ENCODE results near the gene SDC4.

Gene SDC4

GRCh38 chr20:45301824-45302271 lies 46.4 kb downstream of the SDC4 start:
- H3K36me3 ChIP-seq (ENCODE audit: control insufficient read depth, insufficient read depth, low read length) = no peaks in the 10 kb centered on the region
- no peak overlapping the region for H3K27ac ChIP-seq (ENCODE audit: insufficient read depth, low read length, poor library complexity, severe bottlenecking)
- DNase-seq = no peak
- H3K4me3 ChIP-seq (ENCODE audit: insufficient read depth, low read depth, low read length, poor library complexity, severe bottlenecking) = no peak overlapping the region
- H3K4me1 ChIP-seq (ENCODE audit: control insufficient read depth, insufficient read depth, low read length, poor library complexity, severe bottlenecking) = no peaks in the 10 kb centered on the region
- peaks cover 8% of the 10 kb centered on the region for H3K27me3 ChIP-seq (replicated peaks; ENCODE audit: control insufficient read depth, insufficient read depth, low read length, poor library complexity, severe bottlenecking)
- H3K9me3 ChIP-seq (ENCODE audit: control insufficient read depth, low read length) = no peaks in the 10 kb centered on the region

- Histone ChIP-seq H3K4me1 (ENCODE audit: control insufficient read depth, insufficient read depth, low read length, poor library complexity, severe bottlenecking) (no peaks in the 10 kb centered on the region), H3K27me3 (replicated peaks; ENCODE audit: control insufficient read depth, insufficient read depth, low read length, poor library complexity, severe bottlenecking) (no peaks in the 10 kb centered on the region), H3K9me3 (ENCODE audit: control insufficient read depth, low read length) (no peaks in the 10 kb centered on the region), H3K4me3 (ENCODE audit: insufficient read depth, low read depth, low read length, poor library complexity, severe bottlenecking) (no peak overlapping the region), H3K27ac (ENCODE audit: insufficient read depth, low read length, poor library complexity, severe bottlenecking) (no peak overlapping the region), H3K36me3 (ENCODE audit: control insufficient read depth, insufficient read depth, low read length) (no peaks in the 10 kb centered on the region)
- DNase-seq = no peak
Measured at GRCh38 chr20:45300961-45301360, 47.3 kb downstream of the SDC4 start.

- DNase-seq = no peak
- Histone ChIP-seq H3K4me3 (ENCODE audit: insufficient read depth, low read depth, low read length, poor library complexity, severe bottlenecking) (no peak overlapping the region), H3K27ac (ENCODE audit: insufficient read depth, low read length, poor library complexity, severe bottlenecking) (no peak overlapping the region), H3K27me3 (replicated peaks; ENCODE audit: control insufficient read depth, insufficient read depth, low read length, poor library complexity, severe bottlenecking) (no peaks in the 10 kb centered on the region), H3K9me3 (ENCODE audit: control insufficient read depth, low read length) (no peaks in the 10 kb centered on the region), H3K36me3 (ENCODE audit: control insufficient read depth, insufficient read depth, low read length) (no peaks in the 10 kb centered on the region), H3K4me1 (ENCODE audit: control insufficient read depth, insufficient read depth, low read length, poor library complexity, severe bottlenecking) (no peaks in the 10 kb centered on the region)
Measured at GRCh38 chr20:45299786-45300185, 48.4 kb downstream of the SDC4 start.

- DNase-seq = no peak
- Histone ChIP-seq H3K4me1 (ENCODE audit: control insufficient read depth, insufficient read depth, low read length, poor library complexity, severe bottlenecking) (peaks cover 8% of the 10 kb centered on the region), H3K27me3 (replicated peaks; ENCODE audit: control insufficient read depth, insufficient read depth, low read length, poor library complexity, severe bottlenecking) (peaks cover 7% of the 10 kb centered on the region), H3K36me3 (ENCODE audit: control insufficient read depth, insufficient read depth, low read length) (no peaks in the 10 kb centered on the region), H3K9me3 (ENCODE audit: control insufficient read depth, low read length) (no peaks in the 10 kb centered on the region), H3K27ac (ENCODE audit: insufficient read depth, low read length, poor library complexity, severe bottlenecking) (no peak overlapping the region), H3K4me3 (ENCODE audit: insufficient read depth, low read depth, low read length, poor library complexity, severe bottlenecking) (no peak overlapping the region)
Measured at GRCh38 chr20:45297786-45298497, 50.3 kb downstream of the SDC4 start.

- H3K4me3 ChIP-seq (ENCODE audit: insufficient read depth, low read depth, low read length, poor library complexity, severe bottlenecking) = no peak overlapping the region
- H3K36me3 ChIP-seq (ENCODE audit: control insufficient read depth, insufficient read depth, low read length) = no peaks in the 10 kb centered on the region
Measured at GRCh38 chr20:45294659-45295058, 53.6 kb downstream of the SDC4 start.

DNA sequence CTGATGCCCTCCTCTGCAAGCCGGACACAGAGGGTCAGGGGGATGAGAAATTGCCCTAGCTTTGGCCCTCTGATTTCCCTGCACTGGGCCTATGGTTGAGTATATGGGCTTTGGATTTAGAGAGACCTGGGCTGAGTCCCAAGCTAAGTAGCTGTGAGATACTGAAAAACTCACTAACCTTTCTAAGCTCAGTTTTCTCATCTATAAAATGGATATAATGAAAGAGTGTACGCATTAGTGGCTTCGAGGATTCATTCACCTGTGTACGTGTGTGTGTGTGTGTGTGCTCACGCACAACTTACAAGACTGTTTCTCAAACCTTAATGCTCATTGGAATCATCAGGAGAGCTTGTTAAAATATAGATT lies 54.2 kb downstream of the SDC4 start:
- peaks cover 8% of the 10 kb centered on the region for H3K4me1 ChIP-seq (ENCODE audit: control insufficient read depth, insufficient read depth, low read length, poor library complexity, severe bottlenecking)
- no peaks in the 10 kb centered on the region for H3K36me3 ChIP-seq (ENCODE audit: control insufficient read depth, insufficient read depth, low read length)
- H3K27me3 ChIP-seq (replicated peaks; ENCODE audit: control insufficient read depth, insufficient read depth, low read length, poor library complexity, severe bottlenecking) = peaks cover 13% of the 10 kb centered on the region
- DNase-seq = no peak
- no peak overlapping the region for H3K27ac ChIP-seq (ENCODE audit: insufficient read depth, low read length, poor library complexity, severe bottlenecking)
- peak overlapping the region; percentile 73 for H3K4me3 ChIP-seq (ENCODE audit: insufficient read depth, low read depth, low read length, poor library complexity, severe bottlenecking)
- H3K9me3 ChIP-seq (ENCODE audit: control insufficient read depth, low read length) = no peaks in the 10 kb centered on the region

More at GRCh38 chr20:45294659-45295058, 53.6 kb downstream of the SDC4 start:
- H3K4me1 ChIP-seq (ENCODE audit: control insufficient read depth, insufficient read depth, low read length, poor library complexity, severe bottlenecking) = peaks cover 8% of the 10 kb centered on the region
- no peak for DNase-seq
- H3K27ac ChIP-seq (ENCODE audit: insufficient read depth, low read length, poor library complexity, severe bottlenecking) = no peak overlapping the region
- H3K27me3 ChIP-seq (replicated peaks; ENCODE audit: control insufficient read depth, insufficient read depth, low read length, poor library complexity, severe bottlenecking) = peaks cover 13% of the 10 kb centered on the region
- no peaks in the 10 kb centered on the region for H3K9me3 ChIP-seq (ENCODE audit: control insufficient read depth, low read length)

- Histone ChIP-seq H3K27me3 (replicated peaks; ENCODE audit: control insufficient read depth, insufficient read depth, low read length, poor library complexity, severe bottlenecking) (peaks cover 13% of the 10 kb centered on the region), H3K4me1 (ENCODE audit: control insufficient read depth, insufficient read depth, low read length, poor library complexity, severe bottlenecking) (peaks cover 8% of the 10 kb centered on the region), H3K4me3 (ENCODE audit: insufficient read depth, low read depth, low read length, poor library complexity, severe bottlenecking) (peak overlapping the region; percentile 73), H3K27ac (ENCODE audit: insufficient read depth, low read length, poor library complexity, severe bottlenecking) (no peak overlapping the region), H3K36me3 (ENCODE audit: control insufficient read depth, insufficient read depth, low read length) (no peaks in the 10 kb centered on the region), H3K9me3 (ENCODE audit: control insufficient read depth, low read length) (no peaks in the 10 kb centered on the region)
- DNase-seq = peak; percentile 41 to 58 (median 50)
Measured at GRCh38 chr20:45293041-45294002, 54.9 kb downstream of the SDC4 start.

GRCh38 chr20:45292343-45292742 lies 55.9 kb downstream of the SDC4 start:
- Histone ChIP-seq H3K27me3 (replicated peaks; ENCODE audit: control insufficient read depth, insufficient read depth, low read length, poor library complexity, severe bottlenecking) (peaks cover 13% of the 10 kb centered on the region), H3K27ac (ENCODE audit: insufficient read depth, low read length, poor library complexity, severe bottlenecking) (no peak overlapping the region), H3K4me1 (ENCODE audit: control insufficient read depth, insufficient read depth, low read length, poor library complexity, severe bottlenecking) (peaks cover 8% of the 10 kb centered on the region), H3K4me3 (ENCODE audit: insufficient read depth, low read depth, low read length, poor library complexity, severe bottlenecking) (no peak overlapping the region), H3K36me3 (ENCODE audit: control insufficient read depth, insufficient read depth, low read length) (no peaks in the 10 kb centered on the region), H3K9me3 (ENCODE audit: control insufficient read depth, low read length) (no peaks in the 10 kb centered on the region)
- DNase-seq = no peak

GRCh38 chr20:45291526-45291925 lies 56.7 kb downstream of the SDC4 start:
- no peak for DNase-seq
- Histone ChIP-seq H3K4me1 (ENCODE audit: control insufficient read depth, insufficient read depth, low read length, poor library complexity, severe bottlenecking) (peaks cover 8% of the 10 kb centered on the region), H3K27ac (ENCODE audit: insufficient read depth, low read length, poor library complexity, severe bottlenecking) (no peak overlapping the region), H3K4me3 (ENCODE audit: insufficient read depth, low read depth, low read length, poor library complexity, severe bottlenecking) (no peak overlapping the region), H3K27me3 (replicated peaks; ENCODE audit: control insufficient read depth, insufficient read depth, low read length, poor library complexity, severe bottlenecking) (peaks cover 13% of the 10 kb centered on the region), H3K36me3 (ENCODE audit: control insufficient read depth, insufficient read depth, low read length) (no peaks in the 10 kb centered on the region), H3K9me3 (ENCODE audit: control insufficient read depth, low read length) (no peaks in the 10 kb centered on the region)

Data from effector memory CD4-positive, alpha-beta T cell (primary cell).